Loucy (cell line): ENCODE data around the gene PTGES.

Experiments used
- CTCF ChIP-seq: fragments of 200-600 bp; sonication (generic); conservative IDR thresholded peaks from 2 replicates; pipeline ENCODE4 v1.5.1; 2014; ENCODE audit warnings: mild to moderate bottlenecking, antibody characterized with exemption, low read length
- EZH2phosphoT487 ChIP-seq: fragments of 200-600 bp; IDR thresholded peaks from 2 replicates; pipeline ENCODE4 v1.6.1; 2018; ENCODE audit warnings: antibody characterized with exemption, mild to moderate bottlenecking, moderate library complexity, borderline replicate concordance

GRCh38 chr9:129693741-129694140, 59.1 kb downstream of the PTGES start:
- no peak for TF ChIP-seq CTCF
- no peak for TF ChIP-seq EZH2phosphoT487
